CD4-positive, alpha-beta T cell treated with Interleukin-17A for 4 hours (primary cell): ENCODE results near the gene SRY.
"Not testable (repeated sequence)": the region's sequence is repeated elsewhere in the genome, so short reads cannot be mapped to it uniquely, and the experiment has no call there.

Source experiments
- DNase-seq: peaks from one replicate; pipeline ENCODE4 v3.0.0-alpha.2; 2020; ENCODE audit warnings: mixed read lengths

Gene SRY

GRCh38 chrY:2787600-2787999 lies at the start of gene SRY:
TSS of gene SRY (minus strand) at chrY:2787682. CDS start at chrY:2787603, 79 bp downstream.
- DNase-seq: no peak

- DNase-seq: no peak
Observed at GRCh38 chrY:2837078-2837477, 49.6 kb upstream of the SRY start.

GRCh38 chrY:2835230-2835629 lies 47.7 kb upstream of the SRY start:
- DNase-seq: no peak

- no peak for DNase-seq
Observed at GRCh38 chrY:2828497-2828896, 41.0 kb upstream of the SRY start.

GRCh38 chrY:2824471-2824870 lies 37.0 kb upstream of the SRY start:
- no peak for DNase-seq

GRCh38 chrY:2817146-2817896 lies 29.8 kb upstream of the SRY start:
- not testable (repeated sequence) for DNase-seq

- DNase-seq: no peak
Observed at GRCh38 chrY:2800246-2800645, 12.8 kb upstream of the SRY start.

GRCh38 chrY:2797991-2798390 lies 10.5 kb upstream of the SRY start:
- DNase-seq: no peak

GRCh38 chrY:2796977-2797523 lies 9.6 kb upstream of the SRY start:
- no peak for DNase-seq

GRCh38 chrY:2789756-2790155 lies 2.3 kb upstream of the SRY start:
- DNase-seq: no peak

GRCh38 chrY:2786876-2787512 lies 488 bp downstream of the SRY start:
- no peak for DNase-seq
